Parathyroid adenoma (tissue), 2 donors: ENCODE results near the gene ACKR4.
"Not testable (repeated sequence)": the region's sequence is repeated elsewhere in the genome, so short reads cannot be mapped to it uniquely, and the experiment has no call there.

ENCODE experiments used
- H2AFZ ChIP-seq: fragments of 300-600 bp; sonication (generic); one replicate; pipeline ENCODE4 v1.7.0; 2017; ENCODE audit warnings: antibody characterized with exemption, mild to moderate bottlenecking
- H3K27ac ChIP-seq: fragments of 300-600 bp; sonication (generic); one replicate; pipeline ENCODE4 v1.7.0; 2017
- H3K27me3 ChIP-seq: fragments of 300-600 bp; sonication (generic); one replicate; pipeline ENCODE4 v1.7.0; 2017; ENCODE audit warnings: low read length; ENCODE audit not compliant: control insufficient read depth, insufficient read depth
- H3K36me3 ChIP-seq: fragments of 300-600 bp; sonication (generic); one replicate; pipeline ENCODE4 v1.7.0; 2017; ENCODE audit warnings: low read length; ENCODE audit not compliant: control insufficient read depth, insufficient read depth
- H3K4me1 ChIP-seq: fragments of 300-600 bp; sonication (generic); one replicate; pipeline ENCODE4 v1.7.0; 2017; ENCODE audit warnings: control low read depth
- H3K4me2 ChIP-seq: fragments of 300-600 bp; sonication (generic); one replicate; pipeline ENCODE4 v1.7.0; 2017; ENCODE audit warnings: low read length
- H3K4me3 ChIP-seq: fragments of 300-600 bp; sonication (generic); one replicate; pipeline ENCODE4 v1.7.0; 2017; ENCODE audit warnings: low read depth, low read length
- H3K79me2 ChIP-seq: fragments of 300-600 bp; sonication (generic); one replicate; pipeline ENCODE4 v1.7.0; 2017; ENCODE audit warnings: control low read depth
- H3K9ac ChIP-seq: fragments of 300-600 bp; sonication (generic); one replicate; pipeline ENCODE4 v1.7.0; 2017; ENCODE audit warnings: mild to moderate bottlenecking
- H3K9me3 ChIP-seq: fragments of 300-600 bp; sonication (generic); one replicate; pipeline ENCODE4 v1.7.0; 2017; ENCODE audit warnings: low read length; ENCODE audit not compliant: control insufficient read depth
- CTCF ChIP-seq: fragments of 300-600 bp; sonication (generic); IDR thresholded peaks from one replicate; pipeline ENCODE4 v1.7.0; 2017; ENCODE audit warnings: antibody characterized with exemption, mild to moderate bottlenecking
- donor health status: primary hyperparathyroidism.

Gene ACKR4

GRCh38 chr3:132630612-132631011 lies 33.5 kb downstream of the ACKR4 start:
- H3K4me1 ChIP-seq: no peaks in the 10 kb centered on the region
- no peak overlapping the region for H3K27ac ChIP-seq
- H3K4me3 ChIP-seq: no peak overlapping the region
- no peak overlapping the region for H3K4me2 ChIP-seq
- H2AFZ ChIP-seq: no peak overlapping the region
- no peak overlapping the region for H3K9ac ChIP-seq
- no peaks in the 10 kb centered on the region for H3K9me3 ChIP-seq
- H3K36me3 ChIP-seq: no peaks in the 10 kb centered on the region
- TF ChIP-seq CTCF: no peak
- no peaks in the 10 kb centered on the region for H3K79me2 ChIP-seq
- no peaks in the 10 kb centered on the region for H3K27me3 ChIP-seq

DNA sequence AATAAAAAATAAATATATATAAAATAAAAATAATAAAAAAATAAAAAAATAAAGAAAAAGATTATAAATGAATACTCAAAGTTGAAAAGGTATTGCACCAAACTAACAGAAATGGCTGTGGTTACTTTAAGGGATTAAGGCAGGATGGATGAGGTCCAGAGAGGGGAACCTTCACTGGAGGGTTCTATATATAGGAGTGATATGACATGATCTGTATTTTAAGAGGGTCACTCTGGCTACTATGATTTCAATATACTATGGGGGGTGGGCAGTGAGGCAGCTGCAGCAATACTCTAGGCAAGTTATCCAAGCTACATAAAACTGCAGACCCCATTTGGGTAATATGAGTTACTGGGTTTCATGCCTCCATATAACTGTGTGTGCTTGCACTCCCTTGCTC lies 38.0 kb downstream of the ACKR4 start:
- Histone ChIP-seq H3K4me2 (no peak overlapping the region), H3K36me3 (no peaks in the 10 kb centered on the region), H2AFZ (no peak overlapping the region), H3K27ac (no peak overlapping the region), H3K27me3 (no peaks in the 10 kb centered on the region), H3K4me3 (no peak overlapping the region), H3K9me3 (no peaks in the 10 kb centered on the region), H3K9ac (no peak overlapping the region), H3K79me2 (no peaks in the 10 kb centered on the region), H3K4me1 (no peaks in the 10 kb centered on the region)
- TF ChIP-seq CTCF: no peak

DNA sequence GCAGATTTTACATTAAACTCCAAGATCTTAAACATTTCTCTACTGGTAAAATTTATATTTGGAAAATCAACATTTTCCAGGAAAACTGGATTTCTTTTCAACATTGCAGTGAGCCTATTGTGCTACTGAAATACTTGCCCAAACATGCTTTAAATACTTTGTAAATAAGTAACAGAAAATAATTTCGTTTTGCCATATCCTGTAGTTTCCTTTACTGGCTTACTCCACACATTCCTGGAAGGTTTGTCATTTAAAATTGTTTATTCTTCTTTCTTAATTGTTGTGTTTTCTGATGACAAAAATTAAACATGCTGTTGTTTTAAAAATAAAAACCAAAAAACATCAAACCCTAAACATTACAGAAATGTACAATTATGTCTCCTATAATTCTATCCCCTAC lies 40.5 kb downstream of the ACKR4 start:
- H3K36me3 ChIP-seq: no peaks in the 10 kb centered on the region
- no peak overlapping the region for H3K4me3 ChIP-seq
- H3K4me2 ChIP-seq: no peak overlapping the region
- no peak overlapping the region for H3K27ac ChIP-seq
- H3K9me3 ChIP-seq: no peaks in the 10 kb centered on the region
- no peak for TF ChIP-seq CTCF
- H3K27me3 ChIP-seq: no peaks in the 10 kb centered on the region
- H2AFZ ChIP-seq: no peak overlapping the region
- no peaks in the 10 kb centered on the region for H3K4me1 ChIP-seq
- H3K9ac ChIP-seq: no peak overlapping the region
- no peaks in the 10 kb centered on the region for H3K79me2 ChIP-seq

GRCh38 chr3:132638706-132639105 lies 41.6 kb downstream of the ACKR4 start:
- H3K4me1 ChIP-seq: no peaks in the 10 kb centered on the region
- H3K36me3 ChIP-seq: no peaks in the 10 kb centered on the region
- no peak overlapping the region for H3K27ac ChIP-seq
- no peak overlapping the region for H3K9ac ChIP-seq
- TF ChIP-seq CTCF: no peak
- H3K79me2 ChIP-seq: no peaks in the 10 kb centered on the region
- H2AFZ ChIP-seq: no peak overlapping the region
- H3K27me3 ChIP-seq: no peaks in the 10 kb centered on the region
- no peak overlapping the region for H3K4me2 ChIP-seq
- no peaks in the 10 kb centered on the region for H3K9me3 ChIP-seq
- no peak overlapping the region for H3K4me3 ChIP-seq

GRCh38 chr3:132641427-132641826 lies 44.4 kb downstream of the ACKR4 start:
- not testable (repeated sequence) for H3K79me2 ChIP-seq, H2AFZ ChIP-seq, H3K4me2 ChIP-seq, H3K27me3 ChIP-seq, H3K36me3 ChIP-seq, H3K9me3 ChIP-seq, H3K27ac ChIP-seq, H3K9ac ChIP-seq, H3K4me3 ChIP-seq, H3K4me1 ChIP-seq
